ENCODE measurements around the gene PCDHGC3. TPM values are rescaled to one million over a fixed set of nuclear protein-coding genes. Genes with fewer than 3 reads are reported as not detected.

PCDHGC3 gene
- polyA plus RNA-seq, 10 donors = 95.8 to 177 (median 115) TPM

DNA sequence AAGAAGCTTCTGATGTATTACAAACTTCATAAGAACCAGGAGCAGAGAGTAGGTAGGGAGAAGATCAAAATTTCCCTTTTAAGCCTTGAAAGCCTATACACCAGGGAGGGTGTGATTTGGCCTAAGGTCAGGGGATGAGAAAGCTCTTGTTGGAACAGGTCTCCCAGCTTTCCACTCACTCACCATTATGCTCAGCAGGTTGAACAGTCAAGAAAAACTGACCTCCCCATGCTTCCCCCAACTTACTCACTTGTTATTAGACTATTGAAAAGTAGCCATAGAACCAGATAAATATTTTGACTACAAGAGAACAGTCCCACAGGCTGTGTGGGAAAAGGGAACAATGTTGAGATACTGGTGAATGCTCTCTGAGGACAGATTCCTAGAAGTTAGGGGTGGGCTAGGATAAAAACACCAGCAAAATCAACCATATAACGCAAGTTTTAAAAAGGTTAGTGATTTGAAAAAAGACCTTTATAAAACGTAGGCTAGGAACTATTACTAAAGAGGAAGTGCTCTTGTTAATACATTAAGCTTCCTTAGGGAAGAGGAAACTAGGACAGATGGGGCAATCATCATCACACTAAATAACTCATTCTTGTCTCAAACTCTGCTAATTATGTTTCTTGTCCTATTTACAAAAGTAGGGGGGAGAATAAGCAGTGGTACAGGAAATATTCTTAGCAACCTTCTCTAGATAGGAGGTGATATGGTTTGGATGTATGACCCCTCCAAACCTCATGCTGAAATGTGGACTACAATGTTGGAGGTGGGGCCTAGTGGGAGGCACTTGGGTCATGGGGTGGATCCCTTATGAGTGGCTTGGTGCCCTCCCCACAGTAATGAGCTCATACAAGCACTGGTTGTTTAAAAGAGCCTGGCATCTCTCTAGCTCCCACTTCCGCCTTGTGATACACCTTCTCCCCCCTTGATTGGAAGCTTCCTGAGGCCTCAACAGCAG is 44.1 kb downstream of the PCDHGC3 start:
- DNase-seq = no peak

DNA sequence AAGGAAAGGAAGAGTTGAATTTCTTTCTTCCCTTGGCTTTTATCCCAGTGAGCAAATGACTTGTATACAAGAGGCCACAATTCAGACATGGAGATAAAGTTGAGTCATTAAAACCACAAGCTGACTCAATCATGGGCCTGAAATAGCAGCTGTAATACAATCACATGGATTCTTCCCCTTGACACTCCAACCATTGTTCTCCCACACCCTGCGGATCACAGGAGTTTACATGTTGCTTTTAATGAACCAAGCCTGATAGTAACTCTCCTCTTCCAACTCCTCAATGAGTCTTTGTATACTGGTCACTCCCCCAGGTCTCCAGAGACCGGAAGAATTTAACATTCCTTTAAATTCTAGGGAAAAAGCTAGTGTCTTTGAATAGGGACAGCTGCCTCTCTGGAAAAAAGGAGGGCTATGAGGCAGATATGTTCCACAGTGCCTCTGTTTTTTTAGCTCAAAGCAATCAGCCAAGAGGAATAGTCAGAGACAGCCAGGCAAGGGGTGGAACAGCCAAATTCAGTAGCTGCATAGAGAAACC is 45.5 kb downstream of the PCDHGC3 start:
- DNase-seq = peak; percentile 82 to 97 (median 92)

DNA sequence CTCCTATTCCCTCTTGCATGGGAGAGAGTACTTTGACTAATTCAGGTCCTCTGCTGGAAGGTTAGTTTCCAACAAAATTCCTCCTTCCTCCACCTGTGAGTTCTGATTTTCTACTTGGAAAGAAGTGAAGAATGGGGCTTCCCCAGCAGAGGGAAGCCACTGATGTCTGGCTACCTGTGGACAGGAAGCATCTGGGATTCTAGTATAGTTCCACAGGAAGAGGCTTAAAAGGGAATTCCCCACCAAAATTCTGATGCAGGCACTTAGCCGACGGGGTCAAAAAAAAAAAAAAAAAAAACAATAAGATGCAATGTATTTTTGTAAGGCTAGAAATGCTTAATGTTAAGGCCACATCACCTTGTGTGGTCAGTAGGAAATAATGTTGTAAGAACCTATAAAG is 46.5 kb downstream of the PCDHGC3 start:
- DNase-seq = no peak

DNA sequence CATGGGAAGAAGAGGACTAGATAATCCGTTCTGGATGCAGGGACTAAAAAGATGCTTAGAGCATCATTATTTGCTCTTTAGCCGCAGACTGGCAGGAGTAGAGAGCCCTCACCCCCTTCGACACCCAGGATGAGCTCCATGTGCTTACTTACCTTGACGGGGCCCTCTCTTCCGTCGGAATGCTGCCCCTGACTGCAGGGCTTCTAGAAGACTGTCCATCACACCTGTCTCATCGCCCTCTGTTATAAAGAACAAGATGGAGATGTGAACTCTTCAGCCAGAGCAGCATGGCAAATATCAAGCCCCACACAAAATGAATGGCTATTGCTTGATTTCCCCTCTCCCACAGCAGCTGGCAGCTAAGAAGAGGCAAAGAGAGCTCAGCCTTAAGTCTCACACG is 48.2 kb downstream of the PCDHGC3 start:
- DNase-seq = no peak

DNA sequence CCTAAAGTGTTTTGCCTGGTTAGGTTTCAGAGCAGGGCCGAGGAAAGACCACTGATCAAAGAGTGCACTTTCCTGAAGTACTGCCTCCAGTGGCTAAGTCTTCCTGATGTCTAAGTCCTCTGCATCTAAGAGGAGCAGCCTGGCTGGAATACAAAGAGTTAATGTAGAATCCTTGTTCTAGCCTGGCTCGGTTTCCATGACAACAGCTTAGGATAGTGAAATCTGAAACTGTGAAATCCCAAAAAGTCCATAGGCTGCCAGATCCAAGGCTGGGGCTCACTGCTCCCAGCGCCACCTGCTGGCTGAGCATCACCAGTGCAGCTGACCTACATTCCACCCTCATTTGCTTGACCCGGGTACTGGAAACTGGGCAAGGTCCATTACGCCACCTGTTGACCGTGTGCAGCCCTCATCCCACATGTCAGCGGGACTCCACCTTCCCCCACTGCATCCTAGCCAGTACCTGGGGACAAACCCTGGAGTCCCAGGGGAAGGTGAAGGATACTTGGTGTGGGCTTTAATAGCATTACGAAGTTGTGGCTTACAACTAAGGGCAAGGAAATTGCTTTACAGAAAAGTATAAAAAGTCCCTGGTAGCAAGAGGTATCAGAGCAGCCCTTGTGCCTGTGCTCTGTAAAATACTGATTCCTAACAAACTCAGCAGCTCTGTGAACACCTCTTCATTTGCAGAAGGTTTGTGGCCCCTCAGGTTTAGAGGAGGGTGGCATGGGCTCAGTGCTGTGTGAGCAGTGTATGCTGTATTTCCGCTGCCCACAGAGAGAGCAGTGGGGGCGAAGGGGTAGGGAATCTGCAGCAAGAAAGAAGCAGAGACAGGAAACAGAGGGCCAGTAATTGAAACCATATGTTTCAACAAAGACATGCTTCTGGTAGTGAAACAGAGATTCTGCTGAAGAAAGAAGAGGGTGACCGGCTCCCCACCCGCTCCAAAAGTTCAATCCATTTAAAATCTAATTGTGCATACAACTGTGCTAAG is 49.1 kb downstream of the PCDHGC3 start:
- peak; percentile 97 to 98 (median 98) for DNase-seq

DNA sequence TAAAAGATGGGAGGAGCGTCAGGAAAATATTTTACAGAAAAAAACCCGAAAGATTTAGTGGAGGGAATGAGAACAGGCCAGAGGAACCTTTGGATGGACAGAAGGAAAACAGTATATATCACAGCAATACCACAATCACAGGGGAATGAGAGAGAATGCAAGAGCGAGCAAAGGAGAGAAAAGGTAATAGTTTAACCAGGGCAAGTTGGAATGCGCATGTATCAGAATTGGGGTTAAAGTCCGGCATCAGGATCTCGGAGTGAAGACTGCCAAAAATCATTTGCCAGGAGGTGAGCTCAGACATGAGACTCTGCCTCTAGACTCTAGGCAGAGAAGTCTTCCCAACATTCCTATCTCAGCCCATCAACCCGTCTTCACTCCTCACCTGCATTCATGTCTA is 49.9 kb downstream of the PCDHGC3 start:
- peak in 1 of 3 donors; percentile 77 for DNase-seq

DNA sequence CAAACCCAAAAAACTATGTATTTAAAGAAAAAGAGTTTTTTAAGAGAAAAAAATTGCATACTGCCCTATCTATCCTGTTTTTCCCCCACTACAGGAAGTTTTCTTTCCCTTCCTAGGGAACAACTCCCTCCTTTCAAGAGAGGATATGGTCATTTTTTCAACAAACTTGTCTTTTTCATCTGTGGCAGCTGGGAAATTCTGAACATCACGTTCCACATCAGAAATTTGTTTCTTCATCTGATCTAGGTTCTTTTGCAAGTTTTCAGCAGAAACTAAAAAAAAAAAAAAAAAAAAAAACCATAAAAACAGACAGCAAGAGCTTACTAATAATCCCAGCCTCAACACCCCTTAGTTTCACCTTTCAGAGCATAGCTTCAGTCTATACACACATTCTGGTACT is 51.7 kb downstream of the PCDHGC3 start:
- no peak for DNase-seq

Other genes starting within 250 kb of the PCDHGC3 start
- 1 to 10 TPM; 5.9 to 9.7 (median 7.8) TPM for gene PCDHB15, start 230.6 kb upstream of the PCDHGC3 start, polyA plus RNA-seq (ENCODE audit: insufficient read length in 10 of 10)
- under 1 TPM in 1 of 10 donors, not detected in 9; 0.17 TPM for gene SLC25A2, start 171.9 kb upstream of the PCDHGC3 start, polyA plus RNA-seq (ENCODE audit: insufficient read length in 10 of 10)
- gene TAF7, start 155.2 kb upstream of the PCDHGC3 start, polyA plus RNA-seq (ENCODE audit: insufficient read length in 10 of 10) = 10 to 100 TPM; 74.5 to 97.2 (median 82.8) TPM
- under 1 TPM; 0.38 to 0.64 (median 0.54) TPM for gene PCDHGA1, start 145.5 kb upstream of the PCDHGC3 start, polyA plus RNA-seq (ENCODE audit: insufficient read length in 10 of 10)
- gene PCDHGA2, start 137.2 kb upstream of the PCDHGC3 start, polyA plus RNA-seq (ENCODE audit: insufficient read length in 10 of 10) = 1 to 10 TPM; 1.7 to 3.1 (median 2.4) TPM
- gene PCDHGA3, start 132.1 kb upstream of the PCDHGC3 start, polyA plus RNA-seq (ENCODE audit: insufficient read length in 10 of 10) = 1 to 10 TPM; 1.2 to 1.7 (median 1.4) TPM
- under 1 TPM; 0.36 to 0.88 (median 0.60) TPM for gene PCDHGB1, start 125.9 kb upstream of the PCDHGC3 start, polyA plus RNA-seq (ENCODE audit: insufficient read length in 10 of 10)
- gene PCDHGA4, start 120.9 kb upstream of the PCDHGC3 start, polyA plus RNA-seq (ENCODE audit: insufficient read length in 10 of 10) = 1 to 10 TPM; 1.1 to 1.8 (median 1.3) TPM
- 1 to 10 TPM; 1.9 to 2.6 (median 2.2) TPM for gene PCDHGB2, start 116.0 kb upstream of the PCDHGC3 start, polyA plus RNA-seq (ENCODE audit: insufficient read length in 10 of 10)
- 1 to 10 TPM; 1.9 to 3.3 (median 2.6) TPM for gene PCDHGA5, start 111.8 kb upstream of the PCDHGC3 start, polyA plus RNA-seq (ENCODE audit: insufficient read length in 10 of 10)
- 1 to 10 TPM in 9 of 10 donors, under 1 TPM in 1; 0.99 to 1.7 (median 1.4) TPM for gene PCDHGB3, start 105.7 kb upstream of the PCDHGC3 start, polyA plus RNA-seq (ENCODE audit: insufficient read length in 10 of 10)
- gene PCDHGA6, start 102.1 kb upstream of the PCDHGC3 start, polyA plus RNA-seq (ENCODE audit: insufficient read length in 10 of 10) = 1 to 10 TPM; 2.4 to 5.4 (median 3.4) TPM
- gene PCDHGA7, start 93.2 kb upstream of the PCDHGC3 start, polyA plus RNA-seq (ENCODE audit: insufficient read length in 10 of 10) = 1 to 10 TPM; 1.2 to 2.0 (median 1.4) TPM
- 1 to 10 TPM; 1.7 to 3.9 (median 2.5) TPM for gene PCDHGB4, start 88.3 kb upstream of the PCDHGC3 start, polyA plus RNA-seq (ENCODE audit: insufficient read length in 10 of 10)
- under 1 TPM; 0.43 to 0.83 (median 0.57) TPM for gene PCDHGA8, start 83.3 kb upstream of the PCDHGC3 start, polyA plus RNA-seq (ENCODE audit: insufficient read length in 10 of 10)
- gene PCDHGB5, start 78.0 kb upstream of the PCDHGC3 start, polyA plus RNA-seq (ENCODE audit: insufficient read length in 10 of 10) = 1 to 10 TPM; 2.5 to 7.0 (median 4.1) TPM
- 1 to 10 TPM; 3.4 to 5.3 (median 3.8) TPM for gene PCDHGA9, start 73.2 kb upstream of the PCDHGC3 start, polyA plus RNA-seq (ENCODE audit: insufficient read length in 10 of 10)
- gene PCDHGB6, start 67.9 kb upstream of the PCDHGC3 start, polyA plus RNA-seq (ENCODE audit: insufficient read length in 10 of 10) = 1 to 10 TPM; 2.7 to 6.8 (median 4.3) TPM
- 1 to 10 TPM; 1.2 to 2.8 (median 1.8) TPM for gene PCDHGA10, start 63.0 kb upstream of the PCDHGC3 start, polyA plus RNA-seq (ENCODE audit: insufficient read length in 10 of 10)
- gene PCDHGB7, start 58.3 kb upstream of the PCDHGC3 start, polyA plus RNA-seq (ENCODE audit: insufficient read length in 10 of 10) = 10 to 100 TPM in 1 of 10 donors, 1 to 10 TPM in 9; 7.4 to 11.7 (median 8.2) TPM
- gene PCDHGA11, start 54.9 kb upstream of the PCDHGC3 start, polyA plus RNA-seq (ENCODE audit: insufficient read length in 10 of 10) = 1 to 10 TPM; 2.9 to 4.8 (median 3.3) TPM
- 1 to 10 TPM; 1.2 to 3.1 (median 2.3) TPM for gene PCDHGA12, start 45.5 kb upstream of the PCDHGC3 start, polyA plus RNA-seq (ENCODE audit: insufficient read length in 10 of 10)
- 1 to 10 TPM in 9 of 10 donors, under 1 TPM in 1; 0.93 to 2.2 (median 1.6) TPM for gene PCDHGC4, start 9.1 kb downstream of the PCDHGC3 start, polyA plus RNA-seq (ENCODE audit: insufficient read length in 10 of 10)
- 1 to 10 TPM in 1 of 10 donors, under 1 TPM in 9; 0.25 to 1.4 (median 0.44) TPM for gene PCDHGC5, start 13.1 kb downstream of the PCDHGC3 start, polyA plus RNA-seq (ENCODE audit: insufficient read length in 10 of 10)
- gene DIAPH1, start 143.0 kb downstream of the PCDHGC3 start, polyA plus RNA-seq (ENCODE audit: insufficient read length in 10 of 10) = 10 to 100 TPM; 24.3 to 34.3 (median 27.6) TPM
- gene HDAC3, start 160.9 kb downstream of the PCDHGC3 start, polyA plus RNA-seq (ENCODE audit: insufficient read length in 10 of 10) = 10 to 100 TPM; 42.3 to 60.5 (median 55.2) TPM
- gene RELL2, start 161.0 kb downstream of the PCDHGC3 start, polyA plus RNA-seq (ENCODE audit: insufficient read length in 10 of 10) = under 1 TPM; 0.19 to 0.90 (median 0.23) TPM
- gene FCHSD1, start 175.5 kb downstream of the PCDHGC3 start, polyA plus RNA-seq (ENCODE audit: insufficient read length in 10 of 10) = 10 to 100 TPM in 2 of 10 donors, 1 to 10 TPM in 8; 3.6 to 11.5 (median 8.0) TPM
- gene ARAP3, start 206.3 kb downstream of the PCDHGC3 start, polyA plus RNA-seq (ENCODE audit: insufficient read length in 10 of 10) = 10 to 100 TPM; 10.0 to 18.3 (median 14.4) TPM

Measured in muscle of back (tissue), 11 donors.